Measurements from ENCODE around the gene CFAP73. TPM values are rescaled to one million over a fixed set of nuclear protein-coding genes. Genes with fewer than 3 reads are reported as not detected.

CFAP73 gene
- total RNA-seq, 1 experiment from 2014 or later: 0.34 TPM

DNA sequence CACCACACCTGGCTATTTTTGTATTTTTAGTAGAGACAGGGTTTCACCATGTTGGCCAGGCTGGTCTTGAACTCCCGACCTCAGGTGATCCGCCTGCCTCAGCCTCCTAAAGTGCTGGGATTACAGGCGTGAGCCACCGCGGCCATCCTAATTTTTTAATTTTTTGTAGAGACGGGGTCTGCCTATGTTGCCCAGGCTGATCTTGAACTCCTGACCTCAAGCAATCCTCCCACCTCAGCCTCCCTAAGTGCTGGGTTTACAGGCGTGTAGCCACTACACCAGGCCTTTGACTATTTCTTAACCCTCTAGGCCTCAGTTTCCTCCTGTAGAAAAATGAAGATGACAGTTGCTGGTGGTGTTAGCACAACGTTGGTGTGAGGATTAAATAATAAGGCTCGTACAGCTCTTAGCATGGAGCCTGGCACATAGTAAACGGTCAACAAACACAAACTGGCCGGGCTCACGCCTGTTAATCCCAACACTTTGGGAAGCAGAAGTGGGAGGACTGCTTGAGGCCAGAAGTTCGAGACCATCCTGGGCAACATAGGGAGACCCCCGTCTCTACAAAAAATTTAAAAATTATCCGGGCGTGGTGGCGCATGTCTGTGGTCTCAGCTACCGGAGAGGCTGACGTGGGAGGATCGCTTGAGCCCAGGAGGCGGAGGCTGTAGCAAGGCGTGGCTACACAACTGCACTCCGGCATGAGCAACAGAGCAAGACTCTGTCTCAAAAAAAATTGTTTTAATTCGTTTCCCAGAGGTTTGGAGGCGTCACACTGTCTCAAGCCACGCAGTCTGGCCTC, 34.8 kb downstream of the CFAP73 start:
- no peak for TF ChIP-seq POLR2A (IDR thresholded peaks at IDR 0.05; ENCODE audit: borderline replicate concordance, extremely low read depth, insufficient read depth, insufficient read length)
- TF ChIP-seq, protein P1, sequence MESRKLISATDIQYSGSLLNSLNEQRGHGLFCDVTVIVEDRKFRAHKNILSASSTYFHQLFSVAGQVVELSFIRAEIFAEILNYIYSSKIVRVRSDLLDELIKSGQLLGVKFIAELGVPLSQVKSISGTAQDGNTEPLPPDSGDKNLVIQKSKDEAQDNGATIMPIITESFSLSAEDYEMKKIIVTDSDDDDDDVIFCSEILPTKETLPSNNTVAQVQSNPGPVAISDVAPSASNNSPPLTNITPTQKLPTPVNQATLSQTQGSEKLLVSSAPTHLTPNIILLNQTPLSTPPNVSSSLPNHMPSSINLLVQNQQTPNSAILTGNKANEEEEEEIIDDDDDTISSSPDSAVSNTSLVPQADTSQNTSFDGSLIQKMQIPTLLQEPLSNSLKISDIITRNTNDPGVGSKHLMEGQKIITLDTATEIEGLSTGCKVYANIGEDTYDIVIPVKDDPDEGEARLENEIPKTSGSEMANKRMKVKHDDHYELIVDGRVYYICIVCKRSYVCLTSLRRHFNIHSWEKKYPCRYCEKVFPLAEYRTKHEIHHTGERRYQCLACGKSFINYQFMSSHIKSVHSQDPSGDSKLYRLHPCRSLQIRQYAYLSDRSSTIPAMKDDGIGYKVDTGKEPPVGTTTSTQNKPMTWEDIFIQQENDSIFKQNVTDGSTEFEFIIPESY (IDR thresholded peaks at IDR 0.05; ENCODE audit: extremely low read depth, insufficient replicate concordance, low read length): no peak
- no peak for TF ChIP-seq POLR2AphosphoS5 (IDR thresholded peaks at IDR 0.05; ENCODE audit: low read depth, low read length)
- TF ChIP-seq EZH2phosphoT487 (IDR thresholded peaks at IDR 0.05; ENCODE audit: borderline replicate concordance): no peak
- TF ChIP-seq SRF (IDR thresholded peaks at IDR 0.05; ENCODE audit: low read depth): no peak
- no peak for TF ChIP-seq YY1 (IDR thresholded peaks at IDR 0.05; ENCODE audit: extremely low read depth, insufficient replicate concordance, low read depth, low read length)
- TF ChIP-seq FOSL1 (IDR thresholded peaks at IDR 0.05; ENCODE audit: low read depth): no peak
- TF ChIP-seq, protein P2, sequence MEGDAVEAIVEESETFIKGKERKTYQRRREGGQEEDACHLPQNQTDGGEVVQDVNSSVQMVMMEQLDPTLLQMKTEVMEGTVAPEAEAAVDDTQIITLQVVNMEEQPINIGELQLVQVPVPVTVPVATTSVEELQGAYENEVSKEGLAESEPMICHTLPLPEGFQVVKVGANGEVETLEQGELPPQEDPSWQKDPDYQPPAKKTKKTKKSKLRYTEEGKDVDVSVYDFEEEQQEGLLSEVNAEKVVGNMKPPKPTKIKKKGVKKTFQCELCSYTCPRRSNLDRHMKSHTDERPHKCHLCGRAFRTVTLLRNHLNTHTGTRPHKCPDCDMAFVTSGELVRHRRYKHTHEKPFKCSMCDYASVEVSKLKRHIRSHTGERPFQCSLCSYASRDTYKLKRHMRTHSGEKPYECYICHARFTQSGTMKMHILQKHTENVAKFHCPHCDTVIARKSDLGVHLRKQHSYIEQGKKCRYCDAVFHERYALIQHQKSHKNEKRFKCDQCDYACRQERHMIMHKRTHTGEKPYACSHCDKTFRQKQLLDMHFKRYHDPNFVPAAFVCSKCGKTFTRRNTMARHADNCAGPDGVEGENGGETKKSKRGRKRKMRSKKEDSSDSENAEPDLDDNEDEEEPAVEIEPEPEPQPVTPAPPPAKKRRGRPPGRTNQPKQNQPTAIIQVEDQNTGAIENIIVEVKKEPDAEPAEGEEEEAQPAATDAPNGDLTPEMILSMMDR (IDR thresholded peaks at IDR 0.05 in 2 of 3, conservative IDR thresholded peaks at IDR 0.05 in 1 of 3; ENCODE audit: borderline replicate concordance in 1 of 3, insufficient read depth in 1 of 3, low read depth in 2 of 3, low read length in 2 of 3): no peak
- no peak for TF ChIP-seq CEBPB (IDR thresholded peaks at IDR 0.05; ENCODE audit: low read depth)
- ChIA-PET POLR2A (interaction anchor here (1.8 to 2.5 kb wide), 2 partner anchors 10 to 37 kb away, joined by 5 to 15 read pairs; partner anchors contain the start of gene TPCN1), RAD21 (ENCODE audit: low non-redundant PET in 1 of 2, low total read pairs in 2 of 2, uncharacterized antibody in 2 of 2, unreplicated experiment in 2 of 2) (no interaction called here), CTCF (interaction anchor here (1.2 to 3.7 kb wide), 3 partner anchors 9 to 241 kb away, joined by 3 to 16 read pairs (median 4); no protein-coding TSS in a partner anchor)
- DNase-seq (ENCODE audit: low read depth, low spot score) (peak; percentile 65), ATAC-seq (peak; percentile 71)
- intact Hi-C loops (cut with micrococcal nuclease): loop anchor here (2.0 kb wide), 1 partner anchor 47 kb away; no protein-coding TSS in a partner anchor
- H3K79me2 ChIP-seq (ENCODE audit: insufficient read depth, low read length): peaks cover 86% of the 10 kb centered on the region
- BruUV-seq (replicated peaks): no TSS peak
- peak overlapping the region; percentile 83 for H3K4me2 ChIP-seq (ENCODE audit: low read length)
- H3K4me1 ChIP-seq (ENCODE audit: control insufficient read depth in 1 of 2, insufficient read depth in 2 of 2, low read length in 2 of 2): peaks cover 8 to 40% of the 10 kb centered on the region in 2 experiments; a peak in 3 of 4 replicates
- peak overlapping the region; percentile 87 to 89 for H3K4me3 ChIP-seq (replicated peaks in 1 of 2; ENCODE audit: low read depth in 1 of 2, low read length in 2 of 2)
- H3K27me3 ChIP-seq (ENCODE audit: insufficient read depth, low read length): no peaks in the 10 kb centered on the region
- peak overlapping the region; percentile 100 for H3K9ac ChIP-seq (ENCODE audit: low read length)
- peak overlapping the region; percentile 95 for H3K27ac ChIP-seq (ENCODE audit: low read depth, low read length)
- H4K20me1 ChIP-seq (ENCODE audit: insufficient read depth): no peaks in the 10 kb centered on the region; the same call in 1 of the 2 replicates
- no peaks in the 10 kb centered on the region for H3K9me2 ChIP-seq (ENCODE audit: insufficient read depth)
- H3K9me3 ChIP-seq (ENCODE audit: control insufficient read depth in 1 of 2, insufficient read depth in 1 of 2, low read depth in 1 of 2, low read length in 2 of 2): no peaks in the 10 kb centered on the region
- no peak overlapping the region for H2AFZ ChIP-seq (ENCODE audit: low read depth, low read length, poor library complexity, severe bottlenecking)
- H3K36me3 ChIP-seq (ENCODE audit: control insufficient read depth in 1 of 2, insufficient read depth in 2 of 2, low read length in 2 of 2): peaks cover 10 to 34% of the 10 kb centered on the region in 2 experiments

All from HCT116 (cell line).